GM23338 (cell line): ENCODE measurements around the gene THYN1. TPM values are rescaled to one million over a fixed set of nuclear protein-coding genes. Genes with fewer than 3 reads are reported as not detected.

ENCODE experiments used
- ATAC-seq: fragments of 200-7000 bp; cut with Tn5 transposase; 3 replicates; pipeline ENCODE4 v1.9.1; 2020
- DNase-seq: peaks from one replicate; pipeline ENCODE4 v3.0.0-alpha.2; 2015; ENCODE audit warnings: low spot score
- H2AFZ ChIP-seq: fragments of 200-600 bp; sonication (generic); 2 replicates; pipeline ENCODE4 v1.8.0; 2016; ENCODE audit warnings: antibody characterized with exemption, mild to moderate bottlenecking, moderate library complexity
- H3F3A ChIP-seq: fragments of 200-600 bp; sonication (generic); replicated peaks from 2 replicates; pipeline ENCODE4 v1.8.0; 2017; ENCODE audit warnings: antibody characterized with exemption, mixed run types, low read depth
- H3K27ac ChIP-seq: fragments of 200-600 bp; sonication (generic); 2 replicates; pipeline ENCODE4 v1.6.1; 2016; ENCODE audit warnings: low read depth
- H3K27me3 ChIP-seq: fragments of 200-600 bp; sonication (generic); 2 replicates; pipeline ENCODE4 v1.8.0; 2016; ENCODE audit warnings: mild to moderate bottlenecking, mixed run types, moderate library complexity; ENCODE audit not compliant: insufficient read depth
- H3K36me3 ChIP-seq: fragments of 200-600 bp; sonication (generic); 2 replicates; pipeline ENCODE4 v1.8.0; 2016; ENCODE audit warnings: mild to moderate bottlenecking; ENCODE audit not compliant: insufficient read depth
- H3K4me1 ChIP-seq: fragments of 200-600 bp; sonication (generic); 2 replicates; pipeline ENCODE4 v1.8.0; 2016; ENCODE audit warnings: mild to moderate bottlenecking, moderate library complexity; ENCODE audit not compliant: insufficient read depth
- H3K4me2 ChIP-seq: fragments of 200-600 bp; sonication (generic); 2 replicates; pipeline ENCODE4 v1.7.1; 2017; ENCODE audit warnings: mixed run types
- H3K4me3 ChIP-seq: fragments of 200-600 bp; sonication (generic); 2 replicates; pipeline ENCODE4 v1.6.1; 2016; ENCODE audit warnings: mixed run types
- H3K79me2 ChIP-seq: fragments of 200-600 bp; sonication (generic); replicated peaks from 2 replicates; pipeline ENCODE4 v1.8.0; 2017; ENCODE audit warnings: mild to moderate bottlenecking; ENCODE audit not compliant: insufficient read depth
- H3K9me2 ChIP-seq: fragments of 200-600 bp; sonication (generic); 2 replicates; pipeline ENCODE4 v1.8.0; 2017; ENCODE audit not compliant: insufficient read depth
- H4K20me1 ChIP-seq: fragments of 200-600 bp; sonication (generic); replicated peaks from 2 replicates; pipeline ENCODE4 v1.8.0; 2017; ENCODE audit warnings: mild to moderate bottlenecking; ENCODE audit not compliant: insufficient read depth
- H3K27ac Mint-ChIP-seq: 2 replicates; pipeline ENCODE4 v1.8.0; 2020; ENCODE audit warnings: inconsistent platforms, mild to moderate bottlenecking, moderate library complexity, mixed read lengths
- H3K27me3 Mint-ChIP-seq: 3 replicates; pipeline ENCODE4 v1.8.0; 2022; ENCODE audit warnings: low read depth, mild to moderate bottlenecking, moderate library complexity, mixed read lengths, inconsistent platforms; ENCODE audit not compliant: insufficient read depth, poor library complexity
- H3K36me3 Mint-ChIP-seq: 3 replicates; pipeline ENCODE4 v1.8.0; 2021; ENCODE audit warnings: low read depth, mild to moderate bottlenecking, inconsistent platforms, moderate library complexity, mixed read lengths
- H3K4me1 Mint-ChIP-seq: 3 replicates; pipeline ENCODE4 v1.8.0; 2020; ENCODE audit warnings: mild to moderate bottlenecking, inconsistent platforms, mixed read lengths
- H3K4me3 Mint-ChIP-seq: 3 replicates; pipeline ENCODE4 v1.8.0; 2021; ENCODE audit warnings: moderate library complexity, mild to moderate bottlenecking, inconsistent platforms, mixed read lengths
- H3K9me3 Mint-ChIP-seq: 3 replicates; pipeline ENCODE4 v1.8.0; 2020; ENCODE audit warnings: moderate library complexity, mild to moderate bottlenecking, inconsistent platforms, mixed read lengths
- CREB1 ChIP-seq: fragments of 250-450 bp; sonication (Bioruptor Pico); IDR thresholded peaks from 2 replicates; pipeline ENCODE4 v1.5.0; 2020; ENCODE audit warnings: low read depth, mild to moderate bottlenecking, moderate library complexity
- EZH2 ChIP-seq: fragments of 200-600 bp; sonication (generic); IDR thresholded peaks from one replicate; pipeline ENCODE4 v1.8.0; 2017; ENCODE audit warnings: antibody characterized with exemption, mild to moderate bottlenecking, low read depth; ENCODE audit not compliant: unreplicated experiment
- JUNB ChIP-seq: IDR thresholded peaks from one replicate; pipeline ENCODE4 v1.6.1; 2016; ENCODE audit warnings: antibody characterized with exemption; ENCODE audit not compliant: unreplicated experiment
- POLR2AphosphoS5 ChIP-seq: IDR thresholded peaks from 2 replicates; pipeline ENCODE4 v1.6.1; 2016; ENCODE audit warnings: antibody characterized with exemption, low read depth
- ZNF331 ChIP-seq: fragments of 250-450 bp; sonication (Bioruptor Pico); IDR thresholded peaks from 2 replicates; pipeline ENCODE4 v1.5.0; 2020; ENCODE audit warnings: low read depth, mild to moderate bottlenecking, moderate library complexity
- polyA plus RNA-seq: library from polyadenylated mRNA; unstranded; fragments of >200 nt; fragmentation: Nextera tagmentation; extraction: Ambion mirVana; gene quantifications from 2 replicates; pipeline ENCODE4 v1.2.1, GENCODE V29; 2016
- total RNA-seq: library from RNA; depleted of rRNA; stranded (reverse); fragments of >200 nt; shearing (Covaris generic); gene quantifications from 2 replicates; pipeline ENCODE4 v1.2.3, GENCODE V29; 2014
- TF ChIP-seq, protein P1 (sequence below), 2 experiments: fragments of 200-600 bp in 1 of 2; sonication (generic) in 1 of 2; conservative IDR thresholded peaks; 2 replicates each; pipeline versions ENCODE4 v1.5.1 to v1.6.1; 2016 to 2017; ENCODE audit warnings: antibody characterized with exemption in 2 of 2, low read depth in 2 of 2, mild to moderate bottlenecking in 2 of 2, moderate library complexity in 1 of 2
- TF ChIP-seq, protein P2 (sequence below): IDR thresholded peaks from one replicate; pipeline ENCODE4 v1.6.1; 2018; ENCODE audit warnings: antibody characterized with exemption; ENCODE audit not compliant: unreplicated experiment
- TF ChIP-seq, protein P3 (sequence below): fragments of 250-450 bp; sonication (Bioruptor Pico); IDR thresholded peaks from 2 replicates; pipeline ENCODE4 v1.5.0; 2020; ENCODE audit warnings: mild to moderate bottlenecking, moderate library complexity
- TF ChIP-seq, protein P4 (sequence below): IDR thresholded peaks from 2 replicates; pipeline ENCODE4 v1.6.1; 2016; ENCODE audit warnings: antibody characterized with exemption

The THYN1 gene
- total and polyA plus RNA-seq, 2 experiments from 2014 or later = 116 to 216 TPM

DNA sequence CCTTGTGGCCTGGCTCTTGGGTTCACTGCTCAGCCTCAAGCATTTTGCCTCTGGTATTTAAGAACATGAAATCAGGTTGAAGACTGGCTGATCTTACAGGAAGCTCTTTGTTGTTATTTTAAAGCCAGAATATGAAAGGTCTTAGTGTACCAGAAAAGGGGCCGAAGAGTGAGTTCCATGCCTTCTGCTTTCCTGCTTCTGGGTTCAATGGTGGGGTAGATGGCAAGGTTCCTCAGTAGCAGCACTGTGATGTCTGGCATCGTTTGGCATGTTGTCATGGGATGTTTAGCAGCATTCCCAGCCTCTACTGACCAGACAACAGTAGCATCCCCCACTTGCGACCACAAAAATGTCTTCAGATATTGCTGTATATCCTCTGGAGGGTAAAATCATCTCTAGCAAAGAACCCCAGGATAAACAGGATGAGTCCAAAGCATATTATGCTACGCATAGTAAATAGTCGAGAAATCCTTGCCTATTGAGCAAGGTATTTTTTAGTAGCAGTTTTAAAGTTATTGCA is 26.3 kb downstream of the THYN1 start:
- Mint-ChIP-seq H3K36me3 (peaks cover 4% of the 10 kb centered on the region; the same call in 1 of the 3 replicates), H3K4me3 (no peak overlapping the region), H3K27me3 (peaks cover 12% of the 10 kb centered on the region), H3K4me1 (peaks cover 30% of the 10 kb centered on the region), H3K9me3 (no peaks in the 10 kb centered on the region), H3K27ac (no peak overlapping the region)
- 0 out of 2 replicates have a peak overlapping the region, but pooled peaks have one; percentile 17 for H3K4me3 ChIP-seq
- peaks cover 24% of the 10 kb centered on the region for H4K20me1 ChIP-seq
- H3K4me1 ChIP-seq = peaks cover 17% of the 10 kb centered on the region
- no peaks in the 10 kb centered on the region for H3K36me3 ChIP-seq
- H3K27ac ChIP-seq = no peak overlapping the region
- 0 out of 2 replicates have a peak, but pooled peaks cover 2% of the 10 kb centered on the region for H3F3A ChIP-seq
- peaks cover 13% of the 10 kb centered on the region; the same call in 1 of the 2 replicates for H3K27me3 ChIP-seq
- H2AFZ ChIP-seq = no peak overlapping the region
- TF ChIP-seq, protein P1, sequence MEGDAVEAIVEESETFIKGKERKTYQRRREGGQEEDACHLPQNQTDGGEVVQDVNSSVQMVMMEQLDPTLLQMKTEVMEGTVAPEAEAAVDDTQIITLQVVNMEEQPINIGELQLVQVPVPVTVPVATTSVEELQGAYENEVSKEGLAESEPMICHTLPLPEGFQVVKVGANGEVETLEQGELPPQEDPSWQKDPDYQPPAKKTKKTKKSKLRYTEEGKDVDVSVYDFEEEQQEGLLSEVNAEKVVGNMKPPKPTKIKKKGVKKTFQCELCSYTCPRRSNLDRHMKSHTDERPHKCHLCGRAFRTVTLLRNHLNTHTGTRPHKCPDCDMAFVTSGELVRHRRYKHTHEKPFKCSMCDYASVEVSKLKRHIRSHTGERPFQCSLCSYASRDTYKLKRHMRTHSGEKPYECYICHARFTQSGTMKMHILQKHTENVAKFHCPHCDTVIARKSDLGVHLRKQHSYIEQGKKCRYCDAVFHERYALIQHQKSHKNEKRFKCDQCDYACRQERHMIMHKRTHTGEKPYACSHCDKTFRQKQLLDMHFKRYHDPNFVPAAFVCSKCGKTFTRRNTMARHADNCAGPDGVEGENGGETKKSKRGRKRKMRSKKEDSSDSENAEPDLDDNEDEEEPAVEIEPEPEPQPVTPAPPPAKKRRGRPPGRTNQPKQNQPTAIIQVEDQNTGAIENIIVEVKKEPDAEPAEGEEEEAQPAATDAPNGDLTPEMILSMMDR (conservative IDR thresholded peaks at IDR 0.05; ENCODE audit: low read depth in 2 of 2) = no peak
- TF ChIP-seq, protein P2, sequence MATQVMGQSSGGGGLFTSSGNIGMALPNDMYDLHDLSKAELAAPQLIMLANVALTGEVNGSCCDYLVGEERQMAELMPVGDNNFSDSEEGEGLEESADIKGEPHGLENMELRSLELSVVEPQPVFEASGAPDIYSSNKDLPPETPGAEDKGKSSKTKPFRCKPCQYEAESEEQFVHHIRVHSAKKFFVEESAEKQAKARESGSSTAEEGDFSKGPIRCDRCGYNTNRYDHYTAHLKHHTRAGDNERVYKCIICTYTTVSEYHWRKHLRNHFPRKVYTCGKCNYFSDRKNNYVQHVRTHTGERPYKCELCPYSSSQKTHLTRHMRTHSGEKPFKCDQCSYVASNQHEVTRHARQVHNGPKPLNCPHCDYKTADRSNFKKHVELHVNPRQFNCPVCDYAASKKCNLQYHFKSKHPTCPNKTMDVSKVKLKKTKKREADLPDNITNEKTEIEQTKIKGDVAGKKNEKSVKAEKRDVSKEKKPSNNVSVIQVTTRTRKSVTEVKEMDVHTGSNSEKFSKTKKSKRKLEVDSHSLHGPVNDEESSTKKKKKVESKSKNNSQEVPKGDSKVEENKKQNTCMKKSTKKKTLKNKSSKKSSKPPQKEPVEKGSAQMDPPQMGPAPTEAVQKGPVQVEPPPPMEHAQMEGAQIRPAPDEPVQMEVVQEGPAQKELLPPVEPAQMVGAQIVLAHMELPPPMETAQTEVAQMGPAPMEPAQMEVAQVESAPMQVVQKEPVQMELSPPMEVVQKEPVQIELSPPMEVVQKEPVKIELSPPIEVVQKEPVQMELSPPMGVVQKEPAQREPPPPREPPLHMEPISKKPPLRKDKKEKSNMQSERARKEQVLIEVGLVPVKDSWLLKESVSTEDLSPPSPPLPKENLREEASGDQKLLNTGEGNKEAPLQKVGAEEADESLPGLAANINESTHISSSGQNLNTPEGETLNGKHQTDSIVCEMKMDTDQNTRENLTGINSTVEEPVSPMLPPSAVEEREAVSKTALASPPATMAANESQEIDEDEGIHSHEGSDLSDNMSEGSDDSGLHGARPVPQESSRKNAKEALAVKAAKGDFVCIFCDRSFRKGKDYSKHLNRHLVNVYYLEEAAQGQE = no peak
- TF ChIP-seq EZH2 = no peak
- no peak for TF ChIP-seq ZNF331 (CRISPR knock-in tag)
- TF ChIP-seq JUNB = no peak
- TF ChIP-seq, protein P3, sequence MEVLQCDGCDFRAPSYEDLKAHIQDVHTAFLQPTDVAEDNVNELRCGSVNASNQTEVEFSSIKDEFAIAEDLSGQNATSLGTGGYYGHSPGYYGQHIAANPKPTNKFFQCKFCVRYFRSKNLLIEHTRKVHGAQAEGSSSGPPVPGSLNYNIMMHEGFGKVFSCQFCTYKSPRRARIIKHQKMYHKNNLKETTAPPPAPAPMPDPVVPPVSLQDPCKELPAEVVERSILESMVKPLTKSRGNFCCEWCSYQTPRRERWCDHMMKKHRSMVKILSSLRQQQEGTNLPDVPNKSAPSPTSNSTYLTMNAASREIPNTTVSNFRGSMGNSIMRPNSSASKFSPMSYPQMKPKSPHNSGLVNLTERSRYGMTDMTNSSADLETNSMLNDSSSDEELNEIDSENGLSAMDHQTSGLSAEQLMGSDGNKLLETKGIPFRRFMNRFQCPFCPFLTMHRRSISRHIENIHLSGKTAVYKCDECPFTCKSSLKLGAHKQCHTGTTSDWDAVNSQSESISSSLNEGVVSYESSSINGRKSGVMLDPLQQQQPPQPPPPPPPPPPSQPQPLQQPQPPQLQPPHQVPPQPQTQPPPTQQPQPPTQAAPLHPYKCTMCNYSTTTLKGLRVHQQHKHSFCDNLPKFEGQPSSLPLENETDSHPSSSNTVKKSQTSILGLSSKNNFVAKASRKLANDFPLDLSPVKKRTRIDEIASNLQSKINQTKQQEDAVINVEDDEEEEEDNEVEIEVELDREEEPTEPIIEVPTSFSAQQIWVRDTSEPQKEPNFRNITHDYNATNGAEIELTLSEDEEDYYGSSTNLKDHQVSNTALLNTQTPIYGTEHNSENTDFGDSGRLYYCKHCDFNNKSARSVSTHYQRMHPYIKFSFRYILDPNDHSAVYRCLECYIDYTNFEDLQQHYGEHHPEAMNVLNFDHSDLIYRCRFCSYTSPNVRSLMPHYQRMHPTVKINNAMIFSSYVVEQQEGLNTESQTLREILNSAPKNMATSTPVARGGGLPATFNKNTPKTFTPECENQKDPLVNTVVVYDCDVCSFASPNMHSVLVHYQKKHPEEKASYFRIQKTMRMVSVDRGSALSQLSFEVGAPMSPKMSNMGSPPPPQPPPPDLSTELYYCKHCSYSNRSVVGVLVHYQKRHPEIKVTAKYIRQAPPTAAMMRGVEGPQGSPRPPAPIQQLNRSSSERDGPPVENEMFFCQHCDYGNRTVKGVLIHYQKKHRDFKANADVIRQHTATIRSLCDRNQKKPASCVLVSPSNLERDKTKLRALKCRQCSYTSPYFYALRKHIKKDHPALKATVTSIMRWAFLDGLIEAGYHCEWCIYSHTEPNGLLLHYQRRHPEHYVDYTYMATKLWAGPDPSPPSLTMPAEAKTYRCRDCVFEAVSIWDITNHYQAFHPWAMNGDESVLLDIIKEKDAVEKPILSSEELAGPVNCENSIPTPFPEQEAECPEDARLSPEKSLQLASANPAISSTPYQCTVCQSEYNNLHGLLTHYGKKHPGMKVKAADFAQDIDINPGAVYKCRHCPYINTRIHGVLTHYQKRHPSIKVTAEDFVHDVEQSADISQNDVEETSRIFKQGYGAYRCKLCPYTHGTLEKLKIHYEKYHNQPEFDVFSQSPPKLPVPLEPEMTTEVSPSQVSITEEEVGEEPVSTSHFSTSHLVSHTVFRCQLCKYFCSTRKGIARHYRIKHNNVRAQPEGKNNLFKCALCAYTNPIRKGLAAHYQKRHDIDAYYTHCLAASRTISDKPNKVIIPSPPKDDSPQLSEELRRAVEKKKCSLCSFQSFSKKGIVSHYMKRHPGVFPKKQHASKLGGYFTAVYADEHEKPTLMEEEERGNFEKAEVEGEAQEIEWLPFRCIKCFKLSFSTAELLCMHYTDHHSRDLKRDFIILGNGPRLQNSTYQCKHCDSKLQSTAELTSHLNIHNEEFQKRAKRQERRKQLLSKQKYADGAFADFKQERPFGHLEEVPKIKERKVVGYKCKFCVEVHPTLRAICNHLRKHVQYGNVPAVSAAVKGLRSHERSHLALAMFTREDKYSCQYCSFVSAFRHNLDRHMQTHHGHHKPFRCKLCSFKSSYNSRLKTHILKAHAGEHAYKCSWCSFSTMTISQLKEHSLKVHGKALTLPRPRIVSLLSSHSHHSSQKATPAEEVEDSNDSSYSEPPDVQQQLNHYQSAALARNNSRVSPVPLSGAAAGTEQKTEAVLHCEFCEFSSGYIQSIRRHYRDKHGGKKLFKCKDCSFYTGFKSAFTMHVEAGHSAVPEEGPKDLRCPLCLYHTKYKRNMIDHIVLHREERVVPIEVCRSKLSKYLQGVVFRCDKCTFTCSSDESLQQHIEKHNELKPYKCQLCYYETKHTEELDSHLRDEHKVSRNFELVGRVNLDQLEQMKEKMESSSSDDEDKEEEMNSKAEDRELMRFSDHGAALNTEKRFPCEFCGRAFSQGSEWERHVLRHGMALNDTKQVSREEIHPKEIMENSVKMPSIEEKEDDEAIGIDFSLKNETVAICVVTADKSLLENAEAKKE (CRISPR knock-in tag) = no peak
- TF ChIP-seq, protein P4, sequence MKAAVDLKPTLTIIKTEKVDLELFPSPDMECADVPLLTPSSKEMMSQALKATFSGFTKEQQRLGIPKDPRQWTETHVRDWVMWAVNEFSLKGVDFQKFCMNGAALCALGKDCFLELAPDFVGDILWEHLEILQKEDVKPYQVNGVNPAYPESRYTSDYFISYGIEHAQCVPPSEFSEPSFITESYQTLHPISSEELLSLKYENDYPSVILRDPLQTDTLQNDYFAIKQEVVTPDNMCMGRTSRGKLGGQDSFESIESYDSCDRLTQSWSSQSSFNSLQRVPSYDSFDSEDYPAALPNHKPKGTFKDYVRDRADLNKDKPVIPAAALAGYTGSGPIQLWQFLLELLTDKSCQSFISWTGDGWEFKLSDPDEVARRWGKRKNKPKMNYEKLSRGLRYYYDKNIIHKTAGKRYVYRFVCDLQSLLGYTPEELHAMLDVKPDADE = no peak
- TF ChIP-seq CREB1 (CRISPR knock-in tag) = no peak
- TF ChIP-seq POLR2AphosphoS5 = no peak
- ATAC-seq (no peak), DNase-seq (no peak)
- H3K4me2 ChIP-seq = no peak overlapping the region
- H3K79me2 ChIP-seq = peaks cover 52% of the 10 kb centered on the region
- H3K9me2 ChIP-seq = no peaks in the 10 kb centered on the region
